ENCODE data around the gene TSPAN9. TPM values are rescaled to one million over a fixed set of nuclear protein-coding genes. Genes with fewer than 3 reads are reported as not detected.

The TSPAN9 gene
- total RNA-seq, 4 donors from 2014 or later: 13.7 to 35.4 (median 26.7) TPM

- peak overlapping the region in 2 of 4 donors; percentile 9 to 28 for H3K4me3 ChIP-seq
- no peak for DNase-seq (ENCODE audit: extremely low spot score)
- no peaks in the 10 kb centered on the region for H3K9me3 ChIP-seq
- intact Hi-C loops (cut with DNase I): no loop called here
- peak overlapping the region; percentile 54 to 78 (median 58) for H3K27ac ChIP-seq (replicated peaks in 1 of 4)
- TF ChIP-seq POLR2AphosphoS5 (IDR thresholded peaks at IDR 0.05) (no peak), CTCF (IDR thresholded peaks at IDR 0.05) (no peak), POLR2A (IDR thresholded peaks at IDR 0.05; ENCODE audit: low read depth) (no peak), EP300 (IDR thresholded peaks at IDR 0.05) (no peak)
- H3K4me1 ChIP-seq: peaks cover 39 to 57% (median 44%) of the 10 kb centered on the region in 4 donors
- WGBS: 71% methylated on average over 9 of the region's 9 CpGs
- H3K27me3 ChIP-seq: no peaks in the 10 kb centered on the region
- no peaks in the 10 kb centered on the region for H3K36me3 ChIP-seq
These were observed 20.7 kb downstream of the TSPAN9 start for GRCh38 chr12:3097836-3098235.

- H3K27me3 ChIP-seq: no peaks in the 10 kb centered on the region
- no peaks in the 10 kb centered on the region for H3K36me3 ChIP-seq
- TF ChIP-seq CTCF (IDR thresholded peaks at IDR 0.05) (no peak), POLR2A (IDR thresholded peaks at IDR 0.05; ENCODE audit: low read depth) (no peak), POLR2AphosphoS5 (IDR thresholded peaks at IDR 0.05) (no peak), EP300 (IDR thresholded peaks at IDR 0.05) (no peak)
- no peak for DNase-seq (ENCODE audit: extremely low spot score)
- 87% methylated on average over 5 of the region's 5 CpGs for WGBS
- H3K27ac ChIP-seq (replicated peaks in 1 of 4): peak overlapping the region; percentile 54 to 78 (median 58)
- H3K9me3 ChIP-seq: no peaks in the 10 kb centered on the region
- peaks cover 43 to 57% (median 48%) of the 10 kb centered on the region in 4 donors for H3K4me1 ChIP-seq
- H3K4me3 ChIP-seq: no peak overlapping the region
- intact Hi-C loops (cut with DNase I): no loop called here
These were observed 21.3 kb downstream of the TSPAN9 start for GRCh38 chr12:3098436-3098835.

- TF ChIP-seq CTCF (IDR thresholded peaks at IDR 0.05): no peak
- no peak overlapping the region for H3K4me3 ChIP-seq
- intact Hi-C loops (cut with DNase I): no loop called here
- H3K27me3 ChIP-seq: no peaks in the 10 kb centered on the region
- peaks cover 44 to 58% (median 53%) of the 10 kb centered on the region in 4 donors for H3K4me1 ChIP-seq
- no peak overlapping the region for H3K27ac ChIP-seq (replicated peaks in 1 of 4)
- WGBS: 95% methylated on average over 3 of the region's 3 CpGs
- H3K9me3 ChIP-seq: no peaks in the 10 kb centered on the region
- H3K36me3 ChIP-seq: no peaks in the 10 kb centered on the region
- DNase-seq (ENCODE audit: extremely low spot score): no peak
These were observed 22.0 kb downstream of the TSPAN9 start for GRCh38 chr12:3099146-3099545.

- H3K9me3 ChIP-seq: no peaks in the 10 kb centered on the region
- DNase-seq (ENCODE audit: extremely low spot score): no peak
- H3K4me3 ChIP-seq: no peak overlapping the region
- H3K27me3 ChIP-seq: no peaks in the 10 kb centered on the region
- no peaks in the 10 kb centered on the region for H3K36me3 ChIP-seq
- TF ChIP-seq EP300 (IDR thresholded peaks at IDR 0.05) (no peak), POLR2AphosphoS5 (IDR thresholded peaks at IDR 0.05) (no peak), CTCF (IDR thresholded peaks at IDR 0.05) (no peak), POLR2A (IDR thresholded peaks at IDR 0.05; ENCODE audit: low read depth) (no peak)
- peaks cover 62 to 76% (median 67%) of the 10 kb centered on the region in 4 donors for H3K4me1 ChIP-seq
- whole genome bisulfite sequencing: 84% methylated on average over 10 of the region's 10 CpGs
- intact Hi-C loops (cut with DNase I): no loop called here
- no peak overlapping the region for H3K27ac ChIP-seq (replicated peaks in 1 of 4)
These were observed 24.3 kb downstream of the TSPAN9 start for GRCh38 chr12:3101309-3102024.
